ENCODE measurements around the gene ZNF444. TPM values are rescaled to one million over a fixed set of nuclear protein-coding genes. Genes with fewer than 3 reads are reported as not detected.

Gene ZNF444
- total and polyA plus RNA-seq, 9 of the 15 experiments (the other 6 are each of a cell fraction or from before 2014, with no cell fraction given): 0.39 to 40.0 (median 6.9) TPM

DNA sequence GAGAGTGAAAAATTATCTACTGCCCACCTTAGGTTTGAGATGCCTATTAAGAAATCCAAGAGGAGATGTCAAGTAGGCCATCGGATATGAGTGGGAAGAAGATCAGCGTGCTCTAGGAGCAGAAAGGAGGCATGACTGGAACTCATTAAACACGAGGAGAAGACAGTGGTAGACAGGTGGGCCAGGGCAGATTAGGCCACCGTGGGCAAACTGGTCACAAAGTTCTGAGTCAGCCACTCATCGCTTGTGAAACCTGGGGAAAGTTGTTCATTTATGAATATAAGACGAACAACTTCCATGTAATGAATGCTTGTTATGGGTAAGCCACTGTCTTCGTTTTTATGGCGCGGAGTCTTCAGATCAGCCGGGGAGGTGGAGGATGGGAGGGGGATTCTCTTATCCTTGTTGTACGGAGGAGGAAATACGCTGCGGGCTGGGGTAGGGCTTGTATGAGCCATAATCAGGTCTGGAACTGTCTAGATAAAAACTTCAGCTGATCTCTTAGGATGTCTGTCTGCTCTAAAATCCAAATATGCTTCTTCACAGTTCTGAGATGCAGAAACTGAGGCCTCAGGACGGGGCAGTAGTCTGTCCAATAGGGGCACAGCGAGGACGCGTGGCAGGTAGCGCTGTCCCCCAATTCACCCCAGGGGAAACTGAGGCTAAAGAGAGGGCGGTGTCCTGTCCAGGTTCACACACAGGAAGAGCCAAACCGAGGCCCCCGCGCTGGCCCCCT is 1.1 kb upstream of the ZNF444 start (continued):
- TF ChIP-seq ZNF592 (IDR thresholded peaks at IDR 0.05): 0 out of 2 replicates have a peak, but pooled peaks have one; percentile 34
- TF ChIP-seq TAF15 (IDR thresholded peaks at IDR 0.05; ENCODE audit: low read depth, low read length): no peak
- no peak for TF ChIP-seq KLF1 (tag; IDR thresholded peaks at IDR 0.05)
- no peak for TF ChIP-seq ZNF444 (CRISPR knock-in tag; IDR thresholded peaks at IDR 0.05)
- TF ChIP-seq ZNF696 (CRISPR knock-in tag; conservative IDR thresholded peaks at IDR 0.05): no peak
- TF ChIP-seq BMI1 (IDR thresholded peaks at IDR 0.05; ENCODE audit: low read length): no peak
- no peak for TF ChIP-seq GATA2 (CRISPR knock-in tag; IDR thresholded peaks at IDR 0.05)
- no peak for TF ChIP-seq MAFK (IDR thresholded peaks at IDR 0.05; ENCODE audit: low read length)
- no peak for TF ChIP-seq CXXC5 (CRISPR knock-in tag; IDR thresholded peaks at IDR 0.05)
- TF ChIP-seq NR1H2 (CRISPR knock-in tag; IDR thresholded peaks at IDR 0.05): no peak
- TF ChIP-seq RBM22 (IDR thresholded peaks at IDR 0.05; ENCODE audit: low read depth, low read length, poor library complexity, severe bottlenecking): no peak
- peak; percentile 77; the same call in 1 of the 2 replicates for TF ChIP-seq L3MBTL2 (IDR thresholded peaks at IDR 0.05)
- no peak for TF ChIP-seq KLF6 (CRISPR knock-in tag; IDR thresholded peaks at IDR 0.05; ENCODE audit: borderline replicate concordance)
- no peak for TF ChIP-seq NR2C1 (IDR thresholded peaks at IDR 0.05)
- no peak for TF ChIP-seq NR2C1 (tag; IDR thresholded peaks at IDR 0.05)
- no peak for TF ChIP-seq THRA (IDR thresholded peaks at IDR 0.05)
- TF ChIP-seq ZC3H11A (IDR thresholded peaks at IDR 0.05; ENCODE audit: low read depth, low read length): no peak
- TF ChIP-seq CEBPB (tag; IDR thresholded peaks at IDR 0.05): no peak
- TF ChIP-seq, protein P1, sequence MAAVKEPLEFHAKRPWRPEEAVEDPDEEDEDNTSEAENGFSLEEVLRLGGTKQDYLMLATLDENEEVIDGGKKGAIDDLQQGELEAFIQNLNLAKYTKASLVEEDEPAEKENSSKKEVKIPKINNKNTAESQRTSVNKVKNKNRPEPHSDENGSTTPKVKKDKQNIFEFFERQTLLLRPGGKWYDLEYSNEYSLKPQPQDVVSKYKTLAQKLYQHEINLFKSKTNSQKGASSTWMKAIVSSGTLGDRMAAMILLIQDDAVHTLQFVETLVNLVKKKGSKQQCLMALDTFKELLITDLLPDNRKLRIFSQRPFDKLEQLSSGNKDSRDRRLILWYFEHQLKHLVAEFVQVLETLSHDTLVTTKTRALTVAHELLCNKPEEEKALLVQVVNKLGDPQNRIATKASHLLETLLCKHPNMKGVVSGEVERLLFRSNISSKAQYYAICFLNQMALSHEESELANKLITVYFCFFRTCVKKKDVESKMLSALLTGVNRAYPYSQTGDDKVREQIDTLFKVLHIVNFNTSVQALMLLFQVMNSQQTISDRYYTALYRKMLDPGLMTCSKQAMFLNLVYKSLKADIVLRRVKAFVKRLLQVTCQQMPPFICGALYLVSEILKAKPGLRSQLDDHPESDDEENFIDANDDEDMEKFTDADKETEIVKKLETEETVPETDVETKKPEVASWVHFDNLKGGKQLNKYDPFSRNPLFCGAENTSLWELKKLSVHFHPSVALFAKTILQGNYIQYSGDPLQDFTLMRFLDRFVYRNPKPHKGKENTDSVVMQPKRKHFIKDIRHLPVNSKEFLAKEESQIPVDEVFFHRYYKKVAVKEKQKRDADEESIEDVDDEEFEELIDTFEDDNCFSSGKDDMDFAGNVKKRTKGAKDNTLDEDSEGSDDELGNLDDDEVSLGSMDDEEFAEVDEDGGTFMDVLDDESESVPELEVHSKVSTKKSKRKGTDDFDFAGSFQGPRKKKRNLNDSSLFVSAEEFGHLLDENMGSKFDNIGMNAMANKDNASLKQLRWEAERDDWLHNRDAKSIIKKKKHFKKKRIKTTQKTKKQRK (IDR thresholded peaks at IDR 0.05; ENCODE audit: borderline replicate concordance, low read depth, low read length): no peak
